GM19467 (cell line): Measurements from ENCODE around the gene BRME1.
"Not testable (repeated sequence)": the region's sequence is repeated elsewhere in the genome, so short reads cannot be mapped to it uniquely, and the experiment has no call there.

Experiments used
- ATAC-seq: cut with Tn5 transposase; IDR thresholded peaks from one replicate; pipeline ENCODE4 v1.9.1; 2021; ENCODE audit warnings: mild to moderate bottlenecking, moderate library complexity; ENCODE audit not compliant: unreplicated experiment

The BRME1 gene

GRCh38 chr19:13926715-13927114 is 20.8 kb upstream of the BRME1 start:
- ATAC-seq: no peak

GRCh38 chr19:13926010-13926409 is 20.1 kb upstream of the BRME1 start:
- ATAC-seq: no peak

GRCh38 chr19:13923194-13923987 is 17.5 kb upstream of the BRME1 start:
- ATAC-seq: no peak

- ATAC-seq: not testable (repeated sequence)
Observed at GRCh38 chr19:13922118-13922517, 16.2 kb upstream of the BRME1 start.

GRCh38 chr19:13920940-13921747 is 15.2 kb upstream of the BRME1 start:
- no peak for ATAC-seq

- no peak for ATAC-seq
Observed at GRCh38 chr19:13920524-13920923, 14.6 kb upstream of the BRME1 start.

GRCh38 chr19:13918726-13919411 is 13.0 kb upstream of the BRME1 start:
- ATAC-seq: no peak

GRCh38 chr19:13917888-13918406 is 12.0 kb upstream of the BRME1 start:
- no peak for ATAC-seq

- no peak for ATAC-seq
Observed at GRCh38 chr19:13914777-13915176, 8.9 kb upstream of the BRME1 start.

GRCh38 chr19:13913352-13913751 is 7.4 kb upstream of the BRME1 start:
- ATAC-seq: no peak

- no peak for ATAC-seq
Observed at GRCh38 chr19:13909430-13909829, 3.5 kb upstream of the BRME1 start.

- ATAC-seq: no peak
Observed at GRCh38 chr19:13908674-13909073, 2.8 kb upstream of the BRME1 start.

GRCh38 chr19:13906910-13907309 is 993 bp upstream of the BRME1 start:
- no peak for ATAC-seq

- ATAC-seq: no peak
Observed at GRCh38 chr19:13906521-13906904, 596 bp upstream of the BRME1 start.

- ATAC-seq: no peak
Observed at GRCh38 chr19:13902993-13903555, 2.8 kb downstream of the BRME1 start.

- ATAC-seq: no peak
Observed at GRCh38 chr19:13899912-13900584, 5.9 kb downstream of the BRME1 start.

GRCh38 chr19:13899393-13899792 is 6.5 kb downstream of the BRME1 start:
- ATAC-seq: no peak

GRCh38 chr19:13896227-13896626 is 9.7 kb downstream of the BRME1 start:
- ATAC-seq: no peak

- ATAC-seq: no peak
Observed at GRCh38 chr19:13894552-13894951, 11.4 kb downstream of the BRME1 start.

- no peak for ATAC-seq
Observed at GRCh38 chr19:13892870-13893269, 13.0 kb downstream of the BRME1 start.
